HG02938 (cell line): Measurements from ENCODE around the gene CACNA1C.

Experiments
- ATAC-seq: cut with Tn5 transposase; IDR thresholded peaks from one replicate; pipeline ENCODE4 v1.9.1; 2021; ENCODE audit warnings: mild to moderate bottlenecking, moderate library complexity; ENCODE audit not compliant: unreplicated experiment

CACNA1C gene

DNA sequence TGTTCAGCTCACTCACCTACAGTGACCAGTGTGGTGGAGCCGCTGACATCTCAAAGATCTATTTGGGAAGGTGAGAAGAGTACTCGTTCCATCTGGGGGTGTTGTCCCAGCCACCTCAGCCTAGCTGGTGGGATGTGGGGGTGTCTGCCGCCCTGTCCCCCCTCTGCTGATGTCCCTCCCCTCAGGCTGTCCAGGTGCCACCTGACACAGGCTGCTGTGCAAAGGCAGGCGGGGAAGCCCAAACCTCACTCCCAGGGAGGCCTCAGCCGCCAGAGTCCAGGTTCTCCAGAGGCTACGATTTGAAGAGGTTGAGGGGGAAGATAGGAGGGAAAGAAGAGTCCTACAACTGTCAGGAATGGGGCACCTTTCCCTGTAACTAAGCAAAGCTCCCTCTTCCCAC is 690.7 kb downstream of the CACNA1C start:
- no peak for ATAC-seq

DNA sequence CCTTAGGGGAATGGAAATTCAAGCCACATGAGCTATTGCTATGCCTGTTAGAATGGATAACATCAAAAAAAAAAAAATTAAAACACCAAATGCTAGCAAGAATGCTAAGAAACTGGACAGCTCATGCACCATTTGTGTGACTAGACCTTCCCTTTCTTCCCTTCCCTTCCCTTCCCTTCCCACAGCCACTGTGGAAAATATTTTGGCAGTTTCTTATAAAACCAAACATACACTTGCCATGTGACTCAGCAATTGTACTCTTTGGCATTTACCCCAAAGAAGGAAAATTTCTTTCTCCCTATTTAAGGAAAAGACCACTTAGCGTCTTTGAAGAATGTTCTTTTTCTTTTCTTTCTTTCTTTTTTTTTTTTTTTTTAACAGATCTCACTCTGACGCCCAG is 692.9 kb downstream of the CACNA1C start:
- ATAC-seq, result no peak
